HG02981 (cell line): Measurements from ENCODE around the gene SASH1.

ENCODE experiments used
- ATAC-seq: cut with Tn5 transposase; IDR thresholded peaks from one replicate; pipeline ENCODE4 v1.9.1; 2021; ENCODE audit warnings: mild to moderate bottlenecking, moderate library complexity; ENCODE audit not compliant: unreplicated experiment

Gene SASH1

GRCh38 chr6:148398244-148398643, 55.6 kb downstream of the SASH1 start:
- ATAC-seq = no peak

GRCh38 chr6:148398678-148399077, 56.0 kb downstream of the SASH1 start:
- ATAC-seq = no peak

- ATAC-seq = no peak
These were observed 58.9 kb downstream of the SASH1 start for GRCh38 chr6:148401571-148401970.

GRCh38 chr6:148404456-148405054, 61.9 kb downstream of the SASH1 start:
- no peak for ATAC-seq

GRCh38 chr6:148405894-148406293, 63.3 kb downstream of the SASH1 start:
- ATAC-seq = no peak

- ATAC-seq = no peak
These were observed 64.1 kb downstream of the SASH1 start for GRCh38 chr6:148406579-148407371.

- ATAC-seq = no peak
These were observed 64.7 kb downstream of the SASH1 start for GRCh38 chr6:148407372-148407771.

GRCh38 chr6:148413321-148414091, 70.9 kb downstream of the SASH1 start:
- ATAC-seq = no peak

GRCh38 chr6:148414092-148414489, 71.5 kb downstream of the SASH1 start:
- no peak for ATAC-seq

- ATAC-seq = no peak
These were observed 72.2 kb downstream of the SASH1 start for GRCh38 chr6:148414836-148415235.

- no peak for ATAC-seq
These were observed 73.0 kb downstream of the SASH1 start for GRCh38 chr6:148415511-148416260.

- ATAC-seq = no peak
These were observed 73.8 kb downstream of the SASH1 start for GRCh38 chr6:148416330-148416965.

- ATAC-seq = no peak
These were observed 74.4 kb downstream of the SASH1 start for GRCh38 chr6:148417045-148417444.

GRCh38 chr6:148419430-148419829, 76.8 kb downstream of the SASH1 start:
- ATAC-seq = no peak

- ATAC-seq = no peak
These were observed 79.4 kb downstream of the SASH1 start for GRCh38 chr6:148422085-148422484.

- ATAC-seq = no peak
These were observed 80.5 kb downstream of the SASH1 start for GRCh38 chr6:148423133-148423532.

- no peak for ATAC-seq
These were observed 81.1 kb downstream of the SASH1 start for GRCh38 chr6:148423601-148424270.

- ATAC-seq = no peak
These were observed 82.8 kb downstream of the SASH1 start for GRCh38 chr6:148425443-148425842.

GRCh38 chr6:148426317-148426977, 83.8 kb downstream of the SASH1 start:
- ATAC-seq = no peak

- ATAC-seq = no peak
These were observed 84.7 kb downstream of the SASH1 start for GRCh38 chr6:148427333-148427732.
